ENCODE measurements around the gene CDC16.

GRCh38 chr13:114227528-114227927 lies 7.2 kb upstream of the CDC16 start:
- TF ChIP-seq POLR2A (IDR thresholded peaks at IDR 0.05): no peak
- TF ChIP-seq CTCF (IDR thresholded peaks at IDR 0.05): no peak
- no peak for TF ChIP-seq POLR2AphosphoS5 (IDR thresholded peaks at IDR 0.05)

Data from sigmoid colon (tissue), 4 donors.